ENCODE measurements around the gene FBXL20. TPM values are rescaled to one million over a fixed set of nuclear protein-coding genes. Genes with fewer than 3 reads are reported as not detected.
A peak's percentile ranks its signal among the peaks of the same experiment; 100 is the strongest.

Gene FBXL20
- total and polyA plus RNA-seq, 8 donors: 2.5 to 15.5 (median 7.0) TPM

- Histone ChIP-seq H3K9me3 (no peaks in the 10 kb centered on the region), H3K4me3 (no peak overlapping the region), H3K36me3 (peaks cover 0 to 32% (median 0%) of the 10 kb centered on the region in 3 donors), H3K27me3 (no peaks in the 10 kb centered on the region), H3K27ac (no peak overlapping the region), H3K4me1 (peaks cover 0 to 10% (median 6%) of the 10 kb centered on the region in 3 donors)
- DNase-seq (no peak), ATAC-seq (no peak), FAIRE-seq (no peak)
- intact Hi-C loops (cut with DNase I): no loop called here
- no peak for TF ChIP-seq CTCF (IDR thresholded peaks at IDR 0.05)
- 87 to 88% methylated on average over 6 of the region's 6 CpGs for WGBS, 2 donors
Measured at GRCh38 chr17:39277110-39277509, 124.3 kb downstream of the FBXL20 start.

GRCh38 chr17:39276113-39276512 lies 125.3 kb downstream of the FBXL20 start:
- DNase-seq (no peak), FAIRE-seq (no peak), ATAC-seq (no peak)
- intact Hi-C loops (cut with DNase I): no loop called here
- H3K27me3 ChIP-seq: no peaks in the 10 kb centered on the region
- H3K9me3 ChIP-seq: no peaks in the 10 kb centered on the region
- peaks cover 0 to 6% (median under 1%) of the 10 kb centered on the region in 3 donors for H3K4me1 ChIP-seq
- H3K27ac ChIP-seq: no peak overlapping the region
- H3K4me3 ChIP-seq: no peak overlapping the region
- no peak for TF ChIP-seq CTCF (IDR thresholded peaks at IDR 0.05)
- H3K36me3 ChIP-seq: peaks cover 0 to 32% (median 0%) of the 10 kb centered on the region in 3 donors
- 92 to 94% methylated on average over 7 to 8 of the region's 8 CpGs for WGBS, 2 donors

GRCh38 chr17:39271546-39271945 lies 129.9 kb downstream of the FBXL20 start:
- intact Hi-C loops (cut with DNase I): no loop called here
- Histone ChIP-seq H3K4me3 (no peak overlapping the region), H3K27me3 (no peaks in the 10 kb centered on the region), H3K27ac (no peak overlapping the region), H3K9me3 (no peaks in the 10 kb centered on the region), H3K4me1 (no peaks in the 10 kb centered on the region), H3K36me3 (peaks cover 0 to 54% (median 3%) of the 10 kb centered on the region in 3 donors)
- ATAC-seq: peak in 1 of 4 donors; percentile 29
- 90 to 91% methylated on average over 3 of the region's 3 CpGs for WGBS, 2 donors
- no peak for FAIRE-seq
- no peak for TF ChIP-seq CTCF (IDR thresholded peaks at IDR 0.05)
- DNase-seq: no peak

GRCh38 chr17:39270923-39271322 lies 130.5 kb downstream of the FBXL20 start:
- no peak for FAIRE-seq
- peak in 1 of 4 donors; percentile 52 for ATAC-seq
- intact Hi-C loops (cut with DNase I): no loop called here

More at GRCh38 chr17:39270923-39271322, 130.5 kb downstream of the FBXL20 start:
- peaks cover 0 to 54% (median 3%) of the 10 kb centered on the region in 3 donors for H3K36me3 ChIP-seq
- no peaks in the 10 kb centered on the region for H3K9me3 ChIP-seq
- TF ChIP-seq CTCF (IDR thresholded peaks at IDR 0.05): no peak
- H3K4me3 ChIP-seq: no peak overlapping the region
- no peaks in the 10 kb centered on the region for H3K4me1 ChIP-seq
- no peaks in the 10 kb centered on the region for H3K27me3 ChIP-seq
- WGBS, 2 donors: 56% methylated on average over 3 of the region's 3 CpGs
- no peak for DNase-seq
- H3K27ac ChIP-seq: no peak overlapping the region
